Measurements from ENCODE around the gene FOXJ1. TPM values are rescaled to one million over a fixed set of nuclear protein-coding genes. Genes with fewer than 3 reads are reported as not detected.

The FOXJ1 gene
- total RNA-seq, 1 donor from 2014 or later: not detected

GRCh38 chr17:76161619-76162266, 20.7 kb upstream of the FOXJ1 start:
- DNase-seq (ENCODE audit: low read depth in 2 of 2): no peak

DNA sequence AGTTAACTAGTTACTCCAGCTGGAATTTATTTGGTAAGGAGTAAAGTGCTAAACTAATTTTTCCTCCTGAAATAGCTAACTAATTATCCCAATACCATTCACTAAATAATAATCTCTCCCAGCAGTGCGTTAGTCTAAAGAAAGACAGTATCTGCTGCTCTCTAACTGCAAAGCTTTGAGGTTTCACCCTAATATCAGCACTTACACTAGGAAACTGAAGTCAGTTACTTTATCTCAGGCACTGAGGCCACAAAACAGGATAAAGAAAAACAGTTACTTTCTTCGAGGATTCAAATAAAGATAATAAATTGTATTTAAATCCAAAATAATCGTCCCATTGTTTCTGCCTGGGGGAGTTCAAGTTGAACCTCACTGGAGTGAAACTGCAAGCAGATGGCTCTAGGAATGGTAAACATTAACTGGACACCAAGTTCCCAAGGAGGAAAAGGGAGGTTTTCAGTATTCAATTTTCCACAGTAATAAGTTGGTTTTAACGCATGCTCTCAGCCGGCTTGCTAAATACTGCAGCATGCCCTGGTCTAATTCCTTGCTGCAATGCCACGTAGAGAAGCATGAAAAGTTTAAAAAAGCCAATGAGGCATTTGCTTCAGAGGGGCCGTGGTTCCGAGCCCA, 20.0 kb upstream of the FOXJ1 start:
- no peak for DNase-seq (ENCODE audit: low read depth in 2 of 2)

DNA sequence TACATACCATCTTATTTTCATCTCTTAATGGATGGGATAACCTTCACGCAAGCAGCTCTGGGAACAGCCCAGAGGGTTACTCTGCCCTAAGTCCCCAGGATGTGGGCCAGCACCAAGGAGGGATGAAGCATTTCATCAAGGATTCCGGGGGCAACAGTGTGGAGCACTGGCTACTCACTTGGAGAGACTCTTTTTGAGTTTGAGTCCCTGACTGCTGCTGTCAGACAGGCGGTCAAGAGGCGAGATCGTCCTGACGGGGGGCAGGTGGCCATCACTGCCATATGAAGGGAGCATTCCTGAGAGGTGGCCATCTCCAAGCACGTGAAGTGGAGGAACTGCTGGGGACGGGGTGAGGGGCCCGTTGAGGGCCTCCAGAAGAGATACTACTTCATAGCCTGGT, 18.1 kb upstream of the FOXJ1 start:
- DNase-seq (ENCODE audit: low read depth in 2 of 2): no peak

- no peak for DNase-seq (ENCODE audit: low read depth in 2 of 2)
Observed at GRCh38 chr17:76157759-76158158, 16.7 kb upstream of the FOXJ1 start.

GRCh38 chr17:76156662-76156991, 15.6 kb upstream of the FOXJ1 start:
- DNase-seq (ENCODE audit: low read depth in 2 of 2): no peak

DNA sequence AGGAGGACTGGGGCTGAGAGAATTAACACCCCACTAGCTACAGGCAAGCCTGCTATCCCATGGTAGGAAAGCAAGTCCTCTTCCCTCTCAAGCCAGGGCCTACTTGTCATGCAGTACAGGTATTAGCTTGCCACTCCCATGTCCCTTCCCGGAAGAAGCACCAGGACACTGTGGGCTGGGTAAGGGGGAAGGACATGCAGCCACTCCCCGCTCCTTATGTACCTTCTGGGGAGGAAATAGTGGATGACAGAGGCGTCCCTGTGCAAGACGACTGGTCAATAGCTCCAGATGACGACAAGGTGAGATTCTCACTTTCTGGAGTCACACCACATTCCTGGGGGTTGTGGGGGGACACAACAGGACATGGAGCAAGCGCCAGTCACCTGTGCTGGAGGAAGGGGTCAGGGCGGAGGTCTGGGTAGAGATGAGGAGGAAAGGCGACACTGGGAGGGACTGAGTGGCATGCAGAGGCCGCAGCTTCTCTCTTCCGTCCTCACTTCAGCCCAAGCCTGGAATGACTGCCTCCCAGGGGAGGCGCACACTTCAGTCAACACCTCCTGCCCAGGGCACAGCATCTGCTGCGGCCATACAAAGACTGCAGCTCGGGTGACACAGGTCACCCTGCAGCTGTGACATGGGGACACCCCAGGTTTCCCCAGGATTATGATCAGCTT, 15.1 kb upstream of the FOXJ1 start:
- DNase-seq (ENCODE audit: low read depth in 2 of 2): peak; percentile 13 to 18

DNA sequence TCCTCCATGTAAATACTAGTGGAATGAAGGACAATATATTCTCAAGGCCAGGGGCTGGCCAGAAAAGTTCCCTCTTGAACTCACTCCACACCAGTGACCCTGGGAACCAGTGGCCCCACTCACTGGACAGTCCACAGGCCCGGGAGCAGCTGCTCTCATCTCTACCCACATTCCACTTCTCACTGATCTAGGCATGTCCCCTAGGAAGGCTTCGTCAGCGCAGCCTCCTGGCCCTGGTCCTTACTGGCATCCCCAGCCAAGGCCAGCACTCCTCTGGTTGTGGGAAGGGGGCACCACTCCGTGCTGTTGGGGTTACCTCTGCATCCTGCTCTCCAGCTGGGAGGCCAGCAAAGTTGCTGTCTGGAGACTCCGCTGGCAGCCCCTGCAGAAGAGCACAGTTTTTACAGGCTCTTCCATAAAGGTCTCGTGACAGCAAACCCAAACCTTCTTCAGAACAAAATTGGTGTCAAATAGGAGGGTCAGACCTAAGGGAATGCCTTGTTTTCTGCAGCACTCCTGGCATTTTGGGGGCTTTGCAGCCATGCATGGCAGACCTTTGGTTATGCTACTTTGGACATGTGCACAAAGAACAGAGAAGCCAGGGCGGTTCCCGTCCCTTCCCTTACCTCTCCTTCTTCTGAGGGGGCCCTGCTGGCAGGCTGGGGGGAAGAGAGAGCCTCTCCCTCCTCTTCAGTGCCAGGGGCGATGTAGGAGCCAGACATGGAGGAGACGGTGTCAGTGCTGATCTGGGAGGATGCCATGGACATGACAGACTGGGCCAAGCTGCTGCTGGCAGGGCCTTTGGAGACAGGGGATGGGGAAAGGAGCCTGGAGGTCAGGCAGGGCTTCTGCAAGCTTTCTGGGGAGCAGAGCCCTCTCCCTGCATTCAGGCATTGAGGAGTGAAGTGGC, 14.1 kb upstream of the FOXJ1 start:
- DNase-seq (ENCODE audit: low read depth in 2 of 2): no peak

- no peak for DNase-seq (ENCODE audit: low read depth in 2 of 2)
Observed at GRCh38 chr17:76154292-76154691, 13.2 kb upstream of the FOXJ1 start.

GRCh38 chr17:76153640-76154039, 12.6 kb upstream of the FOXJ1 start:
- no peak for DNase-seq (ENCODE audit: low read depth in 2 of 2)

DNA sequence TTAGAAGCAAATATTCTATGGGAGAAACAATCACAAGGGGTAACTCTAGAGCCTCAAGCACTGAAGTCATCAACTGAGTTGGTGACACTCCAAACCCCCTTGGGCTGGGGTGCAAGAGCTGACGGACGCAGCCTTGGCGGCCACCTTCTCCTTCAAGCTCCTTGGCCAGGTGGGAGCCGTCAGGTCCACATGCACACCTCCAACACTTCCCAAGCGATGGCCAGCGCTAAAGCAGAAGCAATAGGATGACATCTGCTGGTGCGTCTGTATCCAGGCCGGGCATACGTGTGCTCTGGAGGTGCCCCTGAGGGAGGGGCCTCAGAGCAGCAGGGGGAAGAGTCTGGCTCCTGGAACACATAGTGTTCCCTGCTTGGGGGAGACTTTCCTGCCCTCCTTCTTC, 12.2 kb upstream of the FOXJ1 start:
- no peak for DNase-seq (ENCODE audit: low read depth in 2 of 2)

DNA sequence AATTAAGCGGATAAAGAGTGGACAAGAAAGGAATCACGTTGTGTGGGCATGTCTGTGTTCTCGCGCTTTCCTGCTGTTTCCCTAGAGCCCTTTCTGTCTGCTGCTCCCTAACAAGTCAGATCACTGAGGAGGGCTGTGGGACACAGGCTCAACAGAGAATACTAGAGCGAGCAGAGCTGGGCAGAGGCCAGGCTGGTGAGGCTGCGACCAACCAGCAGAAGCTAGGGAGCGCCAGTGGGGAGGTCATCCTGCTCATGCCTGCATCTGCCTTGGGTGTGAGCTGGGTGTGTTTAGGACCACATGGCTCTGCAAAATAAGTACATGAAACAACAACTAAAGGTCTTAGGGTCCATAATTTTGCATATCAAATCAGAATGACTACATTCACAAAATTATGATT, 11.5 kb upstream of the FOXJ1 start:
- DNase-seq (ENCODE audit: low read depth in 2 of 2): no peak

DNA sequence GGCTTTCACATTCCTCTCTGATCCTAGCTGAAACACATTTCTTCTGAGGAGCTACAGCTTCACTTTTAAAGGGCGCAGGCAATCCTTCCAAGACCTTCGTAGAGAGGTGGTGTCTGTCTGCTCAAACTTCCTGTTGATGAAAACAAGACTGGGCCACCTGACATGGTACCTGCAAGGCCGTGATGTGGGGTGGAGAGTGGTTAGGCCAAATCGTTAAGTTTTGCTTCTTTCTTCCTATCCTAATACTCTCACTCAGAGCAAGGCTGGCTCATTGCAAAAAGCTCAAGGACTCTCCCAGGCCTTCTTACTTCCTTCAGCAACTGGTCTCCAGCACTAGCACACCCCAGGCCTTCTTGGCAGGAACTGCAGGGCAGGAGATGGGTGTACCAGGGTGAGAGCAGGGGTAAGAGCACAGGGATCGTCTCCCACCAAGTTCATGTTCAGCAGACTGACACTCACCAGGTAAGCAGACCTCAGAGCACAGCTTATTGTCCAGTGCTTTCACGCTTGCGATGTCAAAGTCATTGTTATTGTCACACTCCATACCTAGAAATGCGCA, 10.9 kb upstream of the FOXJ1 start:
- no peak for DNase-seq (ENCODE audit: low read depth in 2 of 2)

- DNase-seq (ENCODE audit: low read depth in 2 of 2): no peak
Observed at GRCh38 chr17:76150712-76151622, 9.9 kb upstream of the FOXJ1 start.

- DNase-seq (ENCODE audit: low read depth in 2 of 2): no peak
Observed at GRCh38 chr17:76149214-76149613, 8.2 kb upstream of the FOXJ1 start.

- DNase-seq (ENCODE audit: low read depth in 2 of 2): no peak
Observed at GRCh38 chr17:76148015-76148326, 6.9 kb upstream of the FOXJ1 start.

DNA sequence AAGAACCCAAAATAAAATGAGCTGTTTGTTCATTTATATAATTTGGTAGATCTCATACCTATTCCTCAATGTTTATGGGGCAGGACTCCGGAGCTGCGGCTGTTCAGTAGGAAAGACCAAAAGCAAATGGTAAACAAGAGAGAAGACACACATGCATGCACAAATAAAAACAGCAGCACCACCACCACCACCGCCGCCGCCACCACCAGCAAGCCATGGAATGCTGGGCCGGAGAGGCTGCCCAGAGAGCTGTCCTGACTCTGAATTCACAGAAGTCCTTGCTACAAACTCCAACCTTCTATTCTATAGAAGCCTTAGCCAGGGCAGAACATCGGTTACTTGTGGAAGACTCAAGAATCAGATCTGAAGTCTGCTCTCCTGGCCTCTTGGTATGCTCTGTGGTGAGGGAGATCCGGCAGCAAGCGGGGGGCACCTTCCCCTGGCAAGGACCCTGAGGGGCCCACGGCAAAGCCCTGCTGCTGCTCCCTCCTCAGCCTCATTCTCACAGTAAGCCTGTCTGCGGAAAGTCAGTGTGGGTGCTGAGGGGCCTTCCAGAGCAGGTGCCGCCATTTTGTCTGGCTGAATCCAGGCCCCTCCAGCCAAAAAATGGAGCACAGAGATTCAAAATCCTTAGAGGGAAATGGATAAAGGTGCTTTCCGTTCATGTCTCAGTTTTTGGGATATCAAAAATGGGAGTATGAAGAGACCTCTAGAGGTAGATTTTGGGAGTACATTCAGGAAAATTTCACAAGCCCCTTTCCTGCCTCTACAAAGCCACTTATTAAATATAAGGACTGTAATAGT, 6.4 kb upstream of the FOXJ1 start:
- peak in 1 of 2 donors; percentile 17 for DNase-seq (ENCODE audit: low read depth in 2 of 2)

- DNase-seq (ENCODE audit: low read depth in 2 of 2): peak in 1 of 2 donors; percentile 16
Observed at GRCh38 chr17:76146053-76146851, 5.2 kb upstream of the FOXJ1 start.

DNA sequence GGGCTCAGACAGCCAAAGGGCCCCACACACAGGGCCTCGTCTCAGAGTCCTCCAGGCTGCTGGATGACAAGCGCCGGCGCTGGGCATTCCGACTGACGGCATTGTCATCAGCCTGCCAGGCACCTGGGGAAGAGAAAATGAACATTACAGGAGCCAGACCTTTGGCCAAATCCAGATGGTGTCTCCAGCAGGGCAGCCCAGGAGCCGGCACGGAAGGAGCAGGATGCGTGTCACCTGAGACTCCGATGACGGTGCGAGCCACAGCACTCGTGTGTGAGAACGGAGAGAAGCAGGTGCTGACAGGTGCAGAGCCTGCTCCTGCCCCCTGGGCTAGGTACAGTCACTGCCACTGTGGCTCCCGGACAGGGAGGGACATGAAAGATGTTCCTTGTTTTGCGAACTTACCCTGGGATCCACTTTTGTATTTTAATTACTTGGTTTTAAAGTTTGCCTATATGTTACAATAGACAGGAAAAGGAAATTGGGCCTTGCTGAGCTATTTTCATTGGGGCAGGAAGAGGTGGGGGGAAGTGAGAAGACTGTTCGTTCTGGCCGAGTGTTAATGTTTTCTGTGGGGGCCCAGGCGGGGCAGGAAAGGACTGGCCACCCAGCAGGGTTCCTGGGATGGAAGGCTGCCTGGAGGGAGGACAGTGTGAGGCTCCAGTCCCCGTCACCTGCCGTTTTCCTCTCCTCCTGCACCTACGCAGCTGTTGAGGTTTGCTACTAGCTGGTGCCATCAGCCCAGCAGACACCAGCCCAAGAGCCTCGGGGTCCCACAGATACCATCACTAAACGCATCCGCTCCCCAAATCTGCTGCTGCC, 4.4 kb upstream of the FOXJ1 start:
- peak in 1 of 2 donors; percentile 21 for DNase-seq (ENCODE audit: low read depth in 2 of 2)

Data from dermis microvascular lymphatic vessel endothelial cell (primary cell).